HG03354 (cell line): ENCODE results near the gene NBAS.
"Not testable (repeated sequence)": the region's sequence is repeated elsewhere in the genome, so short reads cannot be mapped to it uniquely, and the experiment has no call there.

Experiments used
- ATAC-seq: cut with Tn5 transposase; IDR thresholded peaks from one replicate; pipeline ENCODE4 v1.9.1; 2021; ENCODE audit warnings: mild to moderate bottlenecking; ENCODE audit not compliant: unreplicated experiment, poor library complexity, severe bottlenecking

NBAS gene

GRCh38 chr2:15538792-15539191 lies 22.3 kb downstream of the NBAS start:
- ATAC-seq, result no peak

- ATAC-seq, result no peak
Observed at GRCh38 chr2:15533860-15534480, 27.2 kb downstream of the NBAS start.

GRCh38 chr2:15532996-15533395 lies 28.1 kb downstream of the NBAS start:
- ATAC-seq, result no peak

GRCh38 chr2:15531095-15531854 lies 29.9 kb downstream of the NBAS start:
- no peak for ATAC-seq

GRCh38 chr2:15527074-15527739 lies 33.9 kb downstream of the NBAS start:
- ATAC-seq, result no peak

GRCh38 chr2:15521641-15522181 lies 39.4 kb downstream of the NBAS start:
- ATAC-seq, result no peak

GRCh38 chr2:15520346-15520745 lies 40.8 kb downstream of the NBAS start:
- ATAC-seq, result no peak

GRCh38 chr2:15518759-15519158 lies 42.4 kb downstream of the NBAS start:
- ATAC-seq, result not testable (repeated sequence)

GRCh38 chr2:15517793-15518192 lies 43.3 kb downstream of the NBAS start:
- no peak for ATAC-seq

- ATAC-seq, result no peak
Observed at GRCh38 chr2:15511686-15512085, 49.4 kb downstream of the NBAS start.

- ATAC-seq, result no peak
Observed at GRCh38 chr2:15510552-15510951, 50.6 kb downstream of the NBAS start.

GRCh38 chr2:15510131-15510530 lies 51.0 kb downstream of the NBAS start:
- ATAC-seq, result no peak

- no peak for ATAC-seq
Observed at GRCh38 chr2:15507697-15508096, 53.4 kb downstream of the NBAS start.

GRCh38 chr2:15507061-15507460 lies 54.1 kb downstream of the NBAS start:
- no peak for ATAC-seq

GRCh38 chr2:15506229-15506819 lies 54.8 kb downstream of the NBAS start:
- no peak for ATAC-seq

GRCh38 chr2:15504882-15505663 lies 56.1 kb downstream of the NBAS start:
- ATAC-seq, result no peak

GRCh38 chr2:15499251-15499650 lies 61.9 kb downstream of the NBAS start:
- ATAC-seq, result not testable (repeated sequence)

GRCh38 chr2:15498554-15498953 lies 62.6 kb downstream of the NBAS start:
- no peak for ATAC-seq

- no peak for ATAC-seq
Observed at GRCh38 chr2:15494877-15495276, 66.3 kb downstream of the NBAS start.
